Stimulated activated CD8-positive, alpha-beta memory T cell treated with anti-CD3 and anti-CD28 coated beads, Interleukin-15, amount 100 ng/mL, for 4 hours (primary cell): ENCODE measurements around the gene RPL38.
A peak's percentile ranks its signal among the peaks of the same experiment; 100 is the strongest.

Experiments used
- DNase-seq, 2 donors: peaks; one replicate each; pipeline ENCODE4 v3.0.0-alpha.2; 2020; ENCODE audit warnings: low read depth in 2 of 2

RPL38 gene

GRCh38 chr17:74203439-74204240, at the start of gene RPL38:
TSS of gene RPL38 (plus strand) at chr17:74203678. CDS start at chr17:74203956, 278 bp downstream.
- DNase-seq = peak; percentile 78 to 94

DNA sequence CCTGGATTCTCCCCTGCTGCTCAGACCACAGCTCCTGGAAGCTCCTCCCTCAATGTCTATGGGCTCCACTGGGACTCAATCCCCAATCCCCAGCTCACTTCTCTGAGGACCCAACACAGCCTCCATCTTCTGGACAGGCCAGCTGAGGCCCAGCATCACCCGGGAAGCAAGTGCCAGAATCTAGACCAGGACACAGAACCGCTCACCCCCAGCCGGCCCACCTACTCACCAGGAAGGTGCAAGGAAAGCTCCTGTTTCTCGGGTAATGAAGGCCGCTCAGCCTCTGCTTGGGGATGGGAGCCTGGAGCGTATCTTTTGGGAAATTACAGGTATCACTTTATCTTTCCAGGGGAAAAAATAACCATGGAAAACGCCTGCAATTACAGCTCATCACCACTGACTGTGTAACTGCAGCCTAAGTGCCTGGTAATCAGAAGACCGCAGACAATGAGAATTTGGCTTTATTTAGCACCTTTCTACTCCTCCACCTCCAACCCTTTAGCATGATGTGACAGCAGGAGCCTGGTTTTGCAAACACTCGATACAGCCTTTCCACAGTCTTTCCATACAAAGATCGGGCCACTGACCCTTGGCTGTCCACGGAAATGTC, 49.6 kb upstream of the RPL38 start:
- no peak for DNase-seq

GRCh38 chr17:74156878-74157277, 46.6 kb upstream of the RPL38 start:
- DNase-seq = no peak

GRCh38 chr17:74157366-74157765, 46.1 kb upstream of the RPL38 start:
- DNase-seq = no peak

GRCh38 chr17:74158761-74159160, 44.7 kb upstream of the RPL38 start:
- DNase-seq = no peak

GRCh38 chr17:74159226-74159840, 44.1 kb upstream of the RPL38 start:
- no peak for DNase-seq

- DNase-seq = no peak
Observed at GRCh38 chr17:74160656-74161502, 42.6 kb upstream of the RPL38 start.

- DNase-seq = no peak
Observed at GRCh38 chr17:74161503-74161875, 42.0 kb upstream of the RPL38 start.

DNA sequence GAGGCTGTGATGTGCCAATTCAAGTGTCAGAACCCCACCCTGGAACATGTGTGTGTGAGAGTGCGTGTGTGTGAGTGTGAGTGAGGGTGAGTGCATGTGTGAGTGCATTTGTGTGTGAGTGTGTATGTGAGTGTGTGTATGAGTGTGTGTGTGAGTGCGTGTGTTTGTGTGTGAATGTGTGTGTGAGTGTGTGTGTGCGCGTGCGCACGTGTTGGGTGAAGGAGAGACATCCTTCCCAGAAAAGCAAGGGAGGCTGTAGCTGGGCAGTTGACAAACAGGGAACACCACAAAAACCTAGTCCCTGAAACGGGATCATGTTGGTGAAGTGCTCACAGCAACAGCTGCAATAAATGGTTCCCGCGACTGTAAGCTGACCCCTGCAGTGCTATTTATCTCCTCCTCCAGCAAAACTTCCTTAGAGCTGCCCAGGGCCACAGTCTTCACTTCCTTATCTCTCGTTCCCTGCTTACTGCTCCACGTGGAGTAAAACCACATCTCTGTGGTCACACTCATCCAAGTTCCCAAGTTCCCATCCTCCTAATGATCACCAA, 40.1 kb upstream of the RPL38 start:
- no peak for DNase-seq

- no peak for DNase-seq
Observed at GRCh38 chr17:74163836-74164235, 39.6 kb upstream of the RPL38 start.

DNA sequence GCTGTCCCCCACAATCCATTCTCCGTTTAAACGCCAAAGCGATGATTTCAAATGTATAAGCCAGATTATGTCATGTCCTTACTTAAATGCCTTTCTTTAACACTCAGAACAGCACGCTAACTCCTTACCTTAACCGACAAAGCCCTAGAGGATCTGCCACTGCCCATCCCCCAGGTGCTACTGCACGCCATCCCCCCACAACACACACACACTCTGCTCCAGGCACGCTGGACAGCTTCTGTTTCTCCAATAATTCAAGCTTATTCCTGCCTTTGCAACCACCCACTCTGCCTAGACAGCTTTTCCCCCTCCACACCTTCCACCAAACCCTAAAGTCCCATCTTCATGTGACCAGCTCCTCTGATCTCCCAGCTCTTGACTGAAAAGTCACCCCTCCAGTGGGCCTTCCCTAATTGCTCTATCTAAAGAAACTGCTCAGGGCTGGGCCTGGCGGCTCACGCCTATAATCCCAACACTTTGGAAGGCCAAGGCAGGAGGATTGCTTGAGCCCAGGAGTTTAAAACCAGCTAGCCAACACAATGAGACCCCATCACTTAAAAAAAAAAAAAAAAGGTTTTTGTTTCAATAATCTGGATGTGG, 38.9 kb upstream of the RPL38 start:
- DNase-seq = no peak

DNA sequence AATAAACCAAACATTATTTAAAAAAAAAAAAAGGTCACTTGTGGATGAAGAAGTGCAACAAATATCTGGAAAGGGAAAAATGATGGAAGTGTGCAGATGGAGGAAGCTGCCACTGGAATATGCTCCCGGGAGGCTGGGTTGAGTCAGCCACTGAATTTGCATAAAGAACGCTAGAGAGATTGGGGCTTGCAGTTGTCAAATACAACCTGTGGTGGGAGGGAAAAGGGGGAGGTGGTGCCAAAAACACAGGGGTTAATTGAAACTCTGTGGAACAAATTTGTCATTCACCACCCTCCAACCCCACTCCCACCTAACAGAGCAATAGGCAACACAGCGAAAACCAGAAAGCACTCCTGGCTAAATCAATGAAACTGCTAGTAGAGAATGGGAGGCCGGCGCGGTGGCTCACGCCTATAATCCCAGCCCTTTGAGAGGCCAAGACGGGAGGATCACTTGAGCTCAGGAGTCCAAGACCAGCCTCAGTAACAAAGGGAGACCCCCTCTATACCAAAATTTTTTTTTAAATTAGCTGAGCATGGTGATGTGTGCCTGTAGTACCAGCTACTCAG, 37.6 kb upstream of the RPL38 start:
- no peak for DNase-seq

DNA sequence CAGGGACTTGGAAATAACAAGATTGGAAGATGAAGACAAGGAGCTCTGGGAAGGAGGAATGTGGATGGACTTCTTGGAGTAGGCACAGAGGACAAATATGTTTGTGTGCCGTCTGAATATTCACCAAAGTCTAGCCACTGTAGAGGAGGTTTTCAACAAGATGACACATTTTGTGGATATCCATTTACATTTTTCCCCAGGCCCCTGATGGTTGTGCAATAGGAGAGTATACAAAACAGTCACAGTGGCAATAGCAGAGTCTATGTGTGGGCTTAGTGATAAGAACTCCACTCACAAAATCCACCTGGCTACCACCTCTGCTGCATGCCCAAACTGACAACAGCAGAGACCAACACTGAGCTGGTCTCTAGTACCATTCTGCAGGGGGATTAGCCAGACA, 32.6 kb upstream of the RPL38 start:
- no peak for DNase-seq

- no peak for DNase-seq
Observed at GRCh38 chr17:74172700-74173099, 30.8 kb upstream of the RPL38 start.

DNA sequence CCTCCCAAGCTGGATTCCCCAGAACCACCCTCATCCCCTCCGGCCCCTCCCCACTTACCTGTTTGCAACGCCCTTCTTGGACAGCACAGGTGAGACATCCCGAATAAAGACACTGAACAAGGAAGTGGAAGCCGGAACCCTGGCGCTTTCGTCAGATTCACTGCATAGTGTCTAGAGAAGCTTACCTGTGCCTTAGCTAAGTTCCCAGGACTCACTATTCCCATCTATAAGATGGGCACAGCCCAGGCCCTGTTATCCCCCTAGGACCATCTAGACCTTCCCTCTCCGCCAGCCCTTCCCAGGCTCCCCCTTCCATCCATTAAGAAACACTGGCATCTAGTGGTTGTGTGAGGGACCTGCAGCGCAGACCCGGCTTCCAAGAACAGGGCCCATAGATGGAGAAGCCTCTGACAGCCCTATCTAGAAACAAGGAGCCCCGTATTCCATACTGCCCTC, 26.9 kb upstream of the RPL38 start:
- no peak for DNase-seq

- no peak for DNase-seq
Observed at GRCh38 chr17:74177018-74177450, 26.4 kb upstream of the RPL38 start.

- no peak for DNase-seq
Observed at GRCh38 chr17:74179576-74179975, 23.9 kb upstream of the RPL38 start.

DNA sequence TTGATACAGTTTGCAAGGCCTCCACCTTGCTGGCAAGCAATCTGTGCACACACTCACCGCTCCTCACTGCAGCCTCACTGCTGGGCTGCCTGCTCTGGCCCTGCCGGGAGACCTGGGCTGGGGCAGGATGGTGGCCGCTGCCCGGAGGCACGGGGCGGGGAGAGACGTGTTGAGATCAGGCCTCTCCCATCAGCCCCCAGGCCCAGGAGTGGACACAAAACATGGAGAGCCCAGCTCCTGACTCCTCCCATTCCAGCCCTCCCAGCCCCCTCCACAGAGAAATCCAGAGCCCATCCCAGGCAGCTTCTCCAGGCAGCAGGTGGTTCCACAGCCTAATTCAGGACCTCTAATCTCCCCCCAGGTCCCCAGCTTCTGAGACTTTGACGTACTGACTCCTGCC, 23.1 kb upstream of the RPL38 start:
- no peak for DNase-seq

DNA sequence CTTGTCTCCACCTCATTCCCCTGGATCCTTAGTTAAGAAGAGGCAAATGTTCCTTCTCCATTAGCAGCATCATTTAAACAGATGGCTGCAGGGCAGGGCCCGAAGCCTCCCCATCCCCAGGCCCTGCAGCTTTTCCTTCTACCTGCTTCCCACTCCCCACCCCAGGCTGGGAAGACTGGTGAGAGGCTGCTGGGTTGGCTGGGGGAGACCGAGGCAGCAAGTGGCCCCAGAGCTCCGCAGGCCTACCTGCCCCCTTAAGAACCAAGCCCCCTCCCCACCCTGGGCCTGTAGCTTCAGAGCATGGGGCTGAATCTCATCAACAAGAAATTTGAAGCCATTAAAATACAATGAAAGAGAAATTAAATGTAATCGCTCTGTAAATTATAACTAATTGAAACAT, 22.1 kb upstream of the RPL38 start:
- DNase-seq = no peak

GRCh38 chr17:74182041-74182723, 21.3 kb upstream of the RPL38 start:
- DNase-seq = no peak
